GM12873 (cell line): ENCODE results near the gene ACAD9.

Source experiments
- TF ChIP-seq, protein P1 (sequence below): IDR thresholded peaks from 2 replicates; pipeline ENCODE4 v1.5.1; 2012; ENCODE audit warnings: low read depth, mild to moderate bottlenecking, moderate library complexity, low read length, control low read depth; ENCODE audit not compliant: insufficient read depth; ENCODE audit errors: missing control alignments

The ACAD9 gene

GRCh38 chr3:128875556-128876120 is 3.8 kb upstream of the ACAD9 start:
- TF ChIP-seq, protein P1, sequence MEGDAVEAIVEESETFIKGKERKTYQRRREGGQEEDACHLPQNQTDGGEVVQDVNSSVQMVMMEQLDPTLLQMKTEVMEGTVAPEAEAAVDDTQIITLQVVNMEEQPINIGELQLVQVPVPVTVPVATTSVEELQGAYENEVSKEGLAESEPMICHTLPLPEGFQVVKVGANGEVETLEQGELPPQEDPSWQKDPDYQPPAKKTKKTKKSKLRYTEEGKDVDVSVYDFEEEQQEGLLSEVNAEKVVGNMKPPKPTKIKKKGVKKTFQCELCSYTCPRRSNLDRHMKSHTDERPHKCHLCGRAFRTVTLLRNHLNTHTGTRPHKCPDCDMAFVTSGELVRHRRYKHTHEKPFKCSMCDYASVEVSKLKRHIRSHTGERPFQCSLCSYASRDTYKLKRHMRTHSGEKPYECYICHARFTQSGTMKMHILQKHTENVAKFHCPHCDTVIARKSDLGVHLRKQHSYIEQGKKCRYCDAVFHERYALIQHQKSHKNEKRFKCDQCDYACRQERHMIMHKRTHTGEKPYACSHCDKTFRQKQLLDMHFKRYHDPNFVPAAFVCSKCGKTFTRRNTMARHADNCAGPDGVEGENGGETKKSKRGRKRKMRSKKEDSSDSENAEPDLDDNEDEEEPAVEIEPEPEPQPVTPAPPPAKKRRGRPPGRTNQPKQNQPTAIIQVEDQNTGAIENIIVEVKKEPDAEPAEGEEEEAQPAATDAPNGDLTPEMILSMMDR = peak; percentile 78

- TF ChIP-seq, protein P1 = no peak
These were observed 1.4 kb upstream of the ACAD9 start for GRCh38 chr3:128878011-128878457.

DNA sequence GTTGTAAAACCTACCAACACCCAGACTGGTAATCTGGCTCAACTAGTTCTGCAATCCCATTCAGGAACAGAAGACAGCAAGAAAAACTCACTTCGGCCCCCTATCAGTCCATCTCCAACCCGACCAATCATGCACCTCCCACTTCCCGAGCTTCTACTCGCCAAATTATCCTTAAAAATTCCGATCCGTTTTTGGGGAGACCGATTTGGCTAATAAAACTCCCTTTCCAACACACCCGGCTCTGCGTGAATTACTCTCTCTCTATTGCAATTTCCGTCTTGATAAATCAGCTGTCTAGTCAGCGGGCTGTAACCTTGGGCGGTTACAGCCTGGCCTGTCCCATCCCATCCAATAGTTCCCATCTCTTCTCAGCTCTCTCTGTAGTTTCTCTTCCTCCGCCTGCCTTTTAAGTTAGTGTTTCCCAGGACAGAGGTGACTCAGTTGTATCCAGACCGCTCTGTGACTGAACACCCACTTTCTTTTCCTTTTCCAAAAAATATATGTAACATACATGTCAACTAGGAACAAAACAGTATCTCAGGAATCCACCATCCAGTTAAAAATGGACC is 780 bp upstream of the ACAD9 start:
- TF ChIP-seq, protein P1 = no peak

- TF ChIP-seq, protein P1 = no peak
These were observed 571 bp downstream of the ACAD9 start for GRCh38 chr3:128879991-128880390.

DNA sequence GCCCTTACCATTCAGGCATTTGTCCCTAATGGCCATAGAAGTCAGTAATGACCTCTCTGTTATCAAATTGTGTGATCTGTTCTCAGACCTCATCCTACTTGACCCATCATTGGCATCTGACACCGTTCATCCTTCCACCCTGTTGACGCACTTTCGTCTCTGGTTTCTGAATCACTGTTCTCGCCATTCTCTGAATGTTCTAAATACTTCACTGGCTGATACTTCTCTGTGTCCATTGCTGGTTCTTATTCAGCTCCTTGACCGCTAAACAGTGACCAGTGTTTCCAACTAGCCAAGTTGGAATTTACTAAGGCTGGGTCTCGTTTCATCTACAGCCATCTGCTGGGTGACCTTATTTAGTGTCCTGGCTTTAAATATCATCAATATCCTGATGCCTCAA is 2.2 kb downstream of the ACAD9 start:
- TF ChIP-seq, protein P1 = no peak

DNA sequence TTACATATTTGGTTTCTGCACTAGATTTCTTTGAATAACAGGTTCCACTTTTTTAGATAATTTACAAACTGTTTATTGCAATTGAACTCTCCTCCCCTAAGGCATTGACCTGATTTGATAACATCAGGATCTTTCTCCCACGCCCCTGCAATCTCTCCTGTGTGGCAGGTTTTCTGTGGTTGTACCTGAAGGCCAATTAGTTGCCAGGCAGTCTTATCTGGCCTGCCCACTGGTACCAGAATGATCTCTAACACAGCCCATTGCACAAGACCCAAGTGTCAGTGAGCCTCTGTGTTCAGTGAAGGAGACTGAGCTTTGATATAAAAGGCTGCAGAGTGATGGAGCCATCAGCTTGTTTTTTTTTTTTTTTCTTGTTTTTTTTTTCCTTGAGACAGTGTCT is 3.3 kb downstream of the ACAD9 start:
- TF ChIP-seq, protein P1 = no peak

DNA sequence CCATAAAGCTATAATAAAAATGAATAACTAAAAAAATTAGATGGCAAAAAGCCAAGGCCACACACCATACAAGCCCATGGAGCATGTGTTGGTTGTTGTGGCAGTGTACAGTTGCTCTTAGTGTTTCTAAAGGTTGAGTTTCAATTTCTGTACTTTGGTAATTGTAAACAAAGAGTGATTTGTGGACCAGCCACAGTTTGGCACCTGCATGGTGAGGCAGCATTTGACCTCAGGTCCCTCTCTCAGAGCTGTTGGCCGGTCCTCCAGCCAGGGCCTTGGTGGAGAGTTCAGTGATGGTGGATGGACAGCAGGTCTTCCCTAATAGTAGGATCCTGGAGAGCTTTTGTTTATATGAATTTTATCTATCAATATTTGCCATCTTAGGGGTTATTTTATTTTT is 5.6 kb downstream of the ACAD9 start:
- TF ChIP-seq, protein P1 = no peak
